ENCODE measurements around the gene NECTIN1. TPM values are rescaled to one million over a fixed set of nuclear protein-coding genes. Genes with fewer than 3 reads are reported as not detected.

NECTIN1 gene
- polyA plus RNA-seq, 4 donors, result 36.4 to 47.0 (median 37.5) TPM

GRCh38 chr11:119624102-119624615 lies 104.8 kb downstream of the NECTIN1 start:
- no peak for DNase-seq (ENCODE audit: low read depth in 4 of 4, low spot score in 2 of 4)

GRCh38 chr11:119623682-119624081 lies 105.3 kb downstream of the NECTIN1 start:
- DNase-seq (ENCODE audit: low read depth in 4 of 4, low spot score in 2 of 4), result no peak

- DNase-seq (ENCODE audit: low read depth in 4 of 4, low spot score in 2 of 4), result no peak
Observed at GRCh38 chr11:119622454-119623143, 106.4 kb downstream of the NECTIN1 start.

GRCh38 chr11:119619665-119620064 lies 109.3 kb downstream of the NECTIN1 start:
- no peak for DNase-seq (ENCODE audit: low read depth in 4 of 4, low spot score in 2 of 4)

- no peak for DNase-seq (ENCODE audit: low read depth in 4 of 4, low spot score in 2 of 4)
Observed at GRCh38 chr11:119618208-119618909, 110.6 kb downstream of the NECTIN1 start.

DNA sequence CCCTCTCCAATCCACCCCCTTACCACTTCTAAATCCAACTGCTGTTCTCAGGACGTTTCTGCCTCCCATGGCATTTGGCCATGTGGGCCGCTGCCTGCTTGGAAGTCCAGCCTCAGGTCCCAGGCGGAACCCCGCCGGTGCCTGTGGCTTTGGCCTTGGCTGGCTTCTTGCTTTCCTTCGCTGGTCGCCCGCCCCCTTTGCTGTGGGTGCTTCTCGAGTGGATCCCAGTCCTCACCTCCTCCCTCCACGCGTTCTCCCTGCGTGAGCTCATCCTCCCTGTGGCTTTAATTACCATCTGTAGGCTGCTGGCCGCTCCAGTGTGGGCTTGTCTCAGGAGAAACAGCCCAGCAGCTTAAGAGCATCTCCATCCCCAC lies 111.7 kb downstream of the NECTIN1 start:
- no peak for DNase-seq (ENCODE audit: low read depth in 4 of 4, low spot score in 2 of 4)

- DNase-seq (ENCODE audit: low read depth in 4 of 4, low spot score in 2 of 4), result no peak
Observed at GRCh38 chr11:119616586-119617339, 112.2 kb downstream of the NECTIN1 start.

GRCh38 chr11:119615882-119616196 lies 113.2 kb downstream of the NECTIN1 start:
- DNase-seq (ENCODE audit: low read depth in 4 of 4, low spot score in 2 of 4), result no peak

DNA sequence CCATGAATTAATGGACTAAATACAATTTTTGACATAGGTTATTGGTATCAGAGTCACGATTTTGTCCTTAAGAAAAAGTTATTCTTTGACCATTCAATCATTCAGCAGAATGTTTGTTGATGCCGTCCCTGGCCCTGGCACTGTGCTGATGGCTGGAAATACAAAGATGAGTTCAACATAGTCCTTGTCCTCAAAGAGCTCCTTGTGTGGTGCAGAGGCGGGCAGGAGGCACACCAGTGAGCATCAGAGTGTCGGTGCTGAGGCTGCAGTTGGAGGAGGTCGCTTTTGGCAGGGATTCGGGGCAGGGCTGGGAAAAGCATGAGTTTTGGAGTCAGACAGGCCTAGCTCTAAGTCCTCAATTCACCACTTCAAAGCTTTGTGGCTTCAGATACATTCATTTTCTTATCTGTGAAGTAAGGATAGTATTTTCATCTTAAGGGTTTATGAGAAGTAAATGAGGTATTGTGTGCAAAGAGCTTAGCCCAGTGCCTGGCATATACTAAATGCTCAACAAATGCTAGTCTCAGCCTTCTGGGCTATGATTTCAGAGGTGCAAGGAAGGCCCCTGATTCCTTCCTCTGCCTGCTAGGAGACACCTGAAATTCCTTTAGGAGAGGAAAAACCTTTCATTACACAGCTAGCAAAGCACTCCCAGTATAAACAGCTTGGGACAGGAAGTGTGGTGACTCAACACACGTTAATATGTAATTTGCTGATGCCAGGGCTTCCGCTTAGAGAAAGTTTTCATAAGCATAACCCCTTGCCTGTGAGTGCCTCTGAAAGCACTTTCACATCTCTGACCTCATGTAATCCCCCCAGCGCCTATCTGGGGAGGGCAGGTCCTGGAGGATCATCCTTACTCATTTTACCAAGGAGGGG lies 113.8 kb downstream of the NECTIN1 start:
- DNase-seq (ENCODE audit: low read depth in 4 of 4, low spot score in 2 of 4), result no peak

DNA sequence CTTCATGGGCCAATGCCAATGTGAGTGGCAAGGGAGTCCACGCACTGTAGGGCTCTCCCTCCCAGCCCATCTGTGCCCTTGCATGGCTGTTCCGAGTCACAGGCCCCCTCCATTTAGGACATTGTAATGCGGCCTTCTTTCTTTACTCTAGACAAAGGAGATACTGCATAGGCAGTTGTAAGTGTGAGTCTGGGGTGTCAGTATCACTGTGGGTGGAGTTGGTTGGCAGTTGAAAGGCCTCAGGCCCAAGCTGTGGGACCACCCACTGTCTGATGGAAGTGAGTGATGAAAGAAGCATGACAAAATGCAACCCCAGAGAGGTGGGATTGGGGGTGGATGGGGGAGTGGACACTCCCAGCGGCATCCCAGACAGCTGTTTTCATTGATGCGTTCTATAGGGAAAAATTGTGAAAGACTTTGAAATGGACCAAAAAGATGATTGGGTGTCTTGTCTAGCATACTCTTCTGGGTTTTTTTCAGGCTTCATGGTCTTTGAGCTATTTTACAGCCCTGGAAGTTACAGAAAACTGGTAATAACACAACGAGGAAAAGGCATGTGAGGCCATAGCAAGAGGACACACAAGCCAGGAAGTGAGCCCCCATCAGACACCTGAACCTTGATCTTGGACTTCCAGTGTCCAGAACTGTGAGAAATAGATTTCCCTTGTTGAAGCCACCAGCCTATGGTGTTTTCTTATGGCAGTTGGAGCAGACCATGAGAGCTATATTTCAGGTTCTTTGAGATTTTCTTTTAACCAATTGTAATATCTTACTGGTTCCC lies 114.6 kb downstream of the NECTIN1 start:
- DNase-seq (ENCODE audit: low read depth in 4 of 4, low spot score in 2 of 4), result no peak

GRCh38 chr11:119612814-119613213 lies 116.2 kb downstream of the NECTIN1 start:
- DNase-seq (ENCODE audit: low read depth in 4 of 4, low spot score in 2 of 4), result no peak

GRCh38 chr11:119610836-119611426 lies 118.1 kb downstream of the NECTIN1 start:
- DNase-seq (ENCODE audit: low read depth in 4 of 4, low spot score in 2 of 4), result no peak

- no peak for DNase-seq (ENCODE audit: low read depth in 4 of 4, low spot score in 2 of 4)
Observed at GRCh38 chr11:119608781-119609180, 120.2 kb downstream of the NECTIN1 start.

GRCh38 chr11:119608201-119608600 lies 120.8 kb downstream of the NECTIN1 start:
- no peak for DNase-seq (ENCODE audit: low read depth in 4 of 4, low spot score in 2 of 4)

GRCh38 chr11:119607726-119608125 lies 121.3 kb downstream of the NECTIN1 start:
- no peak for DNase-seq (ENCODE audit: low read depth in 4 of 4, low spot score in 2 of 4)

- DNase-seq (ENCODE audit: low read depth in 4 of 4, low spot score in 2 of 4), result no peak
Observed at GRCh38 chr11:119605137-119605665, 123.8 kb downstream of the NECTIN1 start.

DNA sequence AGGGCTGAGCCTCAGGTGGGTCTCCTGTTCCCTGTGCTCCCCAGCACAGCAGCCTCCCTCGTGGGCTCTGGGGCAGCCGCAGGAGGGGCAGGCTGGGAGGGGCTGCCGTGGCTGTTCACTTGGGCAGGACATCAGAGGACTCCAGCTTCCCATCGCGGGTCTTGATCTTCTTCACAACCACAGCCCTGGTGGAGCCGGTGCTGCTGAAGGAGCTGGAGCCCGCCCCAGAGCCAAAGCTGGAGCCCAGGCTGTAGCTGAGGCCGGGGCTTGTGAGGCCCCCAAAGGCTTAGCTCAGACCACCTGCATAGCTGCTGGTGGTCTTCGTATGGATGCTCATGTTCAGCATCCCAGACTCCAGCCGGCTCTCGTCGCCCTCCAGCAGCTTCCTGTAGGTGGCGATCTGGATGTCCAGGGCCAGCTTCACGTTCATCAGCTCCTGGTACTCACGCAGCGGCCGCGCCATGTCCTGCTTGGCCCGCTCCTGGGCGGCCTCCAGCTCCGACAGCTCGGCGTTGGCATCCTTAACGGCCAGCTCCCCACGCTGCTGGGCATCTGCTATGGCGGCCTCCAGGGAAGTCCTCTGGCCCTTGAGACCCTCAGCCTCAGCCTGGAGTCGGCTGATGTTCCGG lies 126.1 kb downstream of the NECTIN1 start:
- no peak for DNase-seq (ENCODE audit: low read depth in 4 of 4, low spot score in 2 of 4)

- no peak for DNase-seq (ENCODE audit: low read depth in 4 of 4, low spot score in 2 of 4)
Observed at GRCh38 chr11:119599864-119600541, 129.0 kb downstream of the NECTIN1 start.
